G401 (cell line): ENCODE measurements around the gene TMEM14C. TPM values are rescaled to one million over a fixed set of nuclear protein-coding genes. Genes with fewer than 3 reads are reported as not detected.
A peak's percentile ranks its signal among the peaks of the same experiment; 100 is the strongest.
"Not testable (repeated sequence)": the region's sequence is repeated elsewhere in the genome, so short reads cannot be mapped to it uniquely, and the experiment has no call there.

Experiments used
- DNase-seq: peaks from one replicate; pipeline ENCODE4 v3.0.0-alpha.2; 2015; ENCODE audit warnings: low spot score
- in situ Hi-C: cut with HindIII; loops from 2 replicates; pipeline ENCODE4 v1.10.0; 2016; ENCODE audit warnings: low sequenced_read_pairs, mixed read lengths
- total RNA-seq: library from RNA; depleted of rRNA; stranded (reverse); fragments of >200 nt; shearing (Covaris generic); gene quantifications from 2 replicates; pipeline ENCODE4 v1.2.3, GENCODE V29; 2014; rRNA removed

TMEM14C gene
- total RNA-seq, 1 experiment from 2014 or later: 145 TPM

GRCh38 chr6:10750568-10750967 is 27.7 kb downstream of the TMEM14C start:
- in situ Hi-C loops, DNase-seq: not testable (repeated sequence)

GRCh38 chr6:10751757-10752156 is 28.9 kb downstream of the TMEM14C start:
- DNase-seq, in situ Hi-C loops: not testable (repeated sequence)

GRCh38 chr6:10756085-10756484 is 33.2 kb downstream of the TMEM14C start:
- in situ Hi-C loops: no loop called here
- DNase-seq: no peak

GRCh38 chr6:10759312-10759839 is 36.5 kb downstream of the TMEM14C start:
- DNase-seq: peak; percentile 55
- in situ Hi-C loops: no loop called here

GRCh38 chr6:10759884-10760329 is 37.0 kb downstream of the TMEM14C start:
- DNase-seq: peak; percentile 18

GRCh38 chr6:10763006-10763405 is 40.1 kb downstream of the TMEM14C start:
- in situ Hi-C loops: no loop called here
- DNase-seq: no peak

More at GRCh38 chr6:10759884-10760329, 37.0 kb downstream of the TMEM14C start:
- in situ Hi-C loops: no loop called here

- no peak for DNase-seq
- in situ Hi-C loops: no loop called here
These were observed 46.5 kb downstream of the TMEM14C start for GRCh38 chr6:10769419-10769818.

- DNase-seq: no peak
- in situ Hi-C loops: no loop called here
These were observed 48.6 kb downstream of the TMEM14C start for GRCh38 chr6:10771371-10771894.

GRCh38 chr6:10778230-10778629 is 55.4 kb downstream of the TMEM14C start:
- DNase-seq: no peak
- in situ Hi-C loops: no loop called here

- DNase-seq: peak; percentile 11
- in situ Hi-C loops: no loop called here
These were observed 56.2 kb downstream of the TMEM14C start for GRCh38 chr6:10779076-10779475.

Other genes starting within 250 kb of the TMEM14C start
- gene GCNT2, start 201.7 kb upstream of the TMEM14C start, total RNA-seq: 28.4 and 28.7 TPM in 2 replicates
- gene C6orf52, start 28.5 kb upstream of the TMEM14C start, total RNA-seq: 0.49 and 2.9 TPM in 2 replicates
- gene PAK1IP1, start 28.1 kb upstream of the TMEM14C start, total RNA-seq: 31.3 and 43.1 TPM in 2 replicates
- 138 and 150 TPM in 2 replicates for gene TMEM14B, start 24.7 kb downstream of the TMEM14C start, total RNA-seq
- gene MAK, start 115.5 kb downstream of the TMEM14C start, total RNA-seq: 0.18 and 0.95 TPM in 2 replicates
- gene GCM2, start 159.0 kb downstream of the TMEM14C start, total RNA-seq: 0.78 TPM in 1 of 2 replicates, not detected in the other
- gene SYCP2L, start 164.0 kb downstream of the TMEM14C start, total RNA-seq: 0.68 and 2.5 TPM in 2 replicates